Measurements from ENCODE around the gene ADGRF4.
"Not testable (repeated sequence)": the region's sequence is repeated elsewhere in the genome, so short reads cannot be mapped to it uniquely, and the experiment has no call there.

The ADGRF4 gene

DNA sequence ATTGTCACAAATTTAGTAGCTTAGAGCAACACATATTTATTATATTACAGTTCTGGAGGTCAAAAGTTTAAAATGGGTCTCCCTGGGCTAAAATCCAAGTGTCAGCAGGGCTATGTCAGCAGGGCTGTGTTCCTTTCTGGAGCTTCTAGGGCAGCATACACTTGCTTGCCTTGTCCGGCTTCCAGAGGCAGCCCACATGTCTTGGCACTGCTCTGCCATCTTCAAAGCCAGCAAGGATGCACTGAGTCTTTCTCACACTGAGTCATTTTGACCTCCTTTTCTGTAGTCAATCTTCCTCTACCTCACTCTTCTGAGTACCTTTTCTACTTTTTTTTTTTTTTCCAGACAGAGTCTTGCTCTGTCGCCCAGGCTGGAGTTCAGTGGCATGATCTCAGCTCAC, 39.0 kb downstream of the ADGRF4 start:
- H3K27me3 ChIP-seq (ENCODE audit: insufficient read depth, low read length) = no peaks in the 10 kb centered on the region
- no peaks in the 10 kb centered on the region for H3K9me3 ChIP-seq (ENCODE audit: insufficient read depth, low read depth, low read length)
- H3K4me3 ChIP-seq (ENCODE audit: low read length) = no peak overlapping the region
- no peaks in the 10 kb centered on the region for H3K36me3 ChIP-seq (ENCODE audit: insufficient read depth, low read length)
- H3K27ac ChIP-seq (ENCODE audit: low read depth, low read length) = no peak overlapping the region
- H3K4me1 ChIP-seq (ENCODE audit: insufficient read depth, low read length) = peaks cover 43% of the 10 kb centered on the region
- 94% methylated on average over 2 of the region's 2 CpGs for WGBS
- no peak overlapping the region for H3K9ac ChIP-seq (ENCODE audit: low read depth, low read length)

DNA sequence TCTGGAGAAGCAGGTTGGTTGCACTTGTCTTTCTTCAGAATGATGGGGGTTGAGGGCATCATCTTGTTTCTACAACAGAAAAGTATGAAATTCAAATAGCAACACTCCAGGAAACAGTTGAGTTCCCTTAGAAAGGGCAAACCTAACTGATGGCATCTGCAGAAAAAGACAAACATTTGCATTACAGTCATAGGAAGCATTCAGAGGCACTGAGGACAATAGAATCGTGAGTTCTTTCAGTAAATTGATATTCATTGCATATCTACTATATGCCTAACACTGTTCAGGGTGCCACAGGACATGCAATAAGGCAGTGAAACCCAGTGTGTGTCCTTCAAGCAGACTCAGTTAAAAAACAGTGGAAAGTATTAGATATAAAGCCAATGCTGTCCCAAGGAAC, 42.3 kb downstream of the ADGRF4 start:
- Histone ChIP-seq H3K9ac (ENCODE audit: low read depth, low read length) (no peak overlapping the region), H3K9me3 (ENCODE audit: insufficient read depth, low read depth, low read length) (no peaks in the 10 kb centered on the region; the same call in 1 of the 2 replicates), H3K27me3 (ENCODE audit: insufficient read depth, low read length) (no peaks in the 10 kb centered on the region), H3K4me3 (ENCODE audit: low read length) (no peak overlapping the region), H3K36me3 (ENCODE audit: insufficient read depth, low read length) (no peaks in the 10 kb centered on the region), H3K4me1 (ENCODE audit: insufficient read depth, low read length) (peaks cover 17% of the 10 kb centered on the region), H3K27ac (ENCODE audit: low read depth, low read length) (no peak overlapping the region)
- WGBS = 82% methylated on average over 1 of the region's 1 CpG

DNA sequence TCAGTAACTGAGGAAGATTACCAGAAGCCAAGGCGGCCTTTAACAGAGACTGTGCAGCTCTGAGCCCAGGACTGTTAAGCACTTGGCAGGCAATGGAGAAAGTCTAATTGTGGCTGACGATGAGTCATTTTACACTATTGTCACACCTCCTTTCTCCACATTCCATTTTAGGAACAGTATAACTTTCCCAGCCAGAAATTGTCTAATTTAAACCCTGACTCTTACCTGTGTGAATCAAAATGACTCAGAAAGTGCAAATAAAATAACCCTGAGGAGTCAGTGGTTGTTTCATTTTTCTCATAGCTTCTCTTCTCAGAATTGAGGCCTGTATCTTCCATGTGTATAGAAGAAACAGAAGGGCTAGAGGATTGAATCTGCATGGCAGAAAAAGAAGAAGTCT, 43.4 kb downstream of the ADGRF4 start:
- WGBS = 95% methylated on average over 2 of the region's 2 CpGs

DNA sequence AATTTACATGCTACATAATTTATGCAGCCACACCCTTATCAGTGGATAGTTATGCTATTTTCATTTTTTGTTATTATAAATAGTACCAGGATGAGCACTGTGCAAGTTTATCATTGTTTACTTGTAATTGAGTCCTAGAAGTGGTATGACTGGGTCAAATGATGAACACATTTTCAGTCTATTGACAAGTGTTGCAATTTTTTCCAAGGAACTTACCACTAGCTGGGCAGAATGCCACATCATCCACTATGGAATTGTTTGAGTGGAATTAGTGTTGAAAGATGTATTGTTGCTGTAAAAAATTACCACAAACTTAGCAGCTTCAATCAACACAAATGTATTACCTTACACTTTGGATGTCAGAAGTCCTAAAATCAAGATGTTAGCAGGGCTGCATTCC, 45.4 kb downstream of the ADGRF4 start:
- Histone ChIP-seq H3K9me3 (ENCODE audit: insufficient read depth, low read depth, low read length) (no peaks in the 10 kb centered on the region; the same call in 1 of the 2 replicates), H3K36me3 (ENCODE audit: insufficient read depth, low read length) (no peaks in the 10 kb centered on the region), H3K4me3 (ENCODE audit: low read length) (no peak overlapping the region), H3K27me3 (ENCODE audit: insufficient read depth, low read length) (no peaks in the 10 kb centered on the region), H3K9ac (ENCODE audit: low read depth, low read length) (no peak overlapping the region), H3K27ac (ENCODE audit: low read depth, low read length) (no peak overlapping the region), H3K4me1 (ENCODE audit: insufficient read depth, low read length) (no peaks in the 10 kb centered on the region)

More for the DNA sequence above, 43.4 kb downstream of the ADGRF4 start:
- H3K27me3 ChIP-seq (ENCODE audit: insufficient read depth, low read length) = no peaks in the 10 kb centered on the region
- no peak overlapping the region for H3K4me3 ChIP-seq (ENCODE audit: low read length)
- no peak overlapping the region for H3K9ac ChIP-seq (ENCODE audit: low read depth, low read length)
- H3K36me3 ChIP-seq (ENCODE audit: insufficient read depth, low read length) = no peaks in the 10 kb centered on the region
- H3K9me3 ChIP-seq (ENCODE audit: insufficient read depth, low read depth, low read length) = no peaks in the 10 kb centered on the region; the same call in 1 of the 2 replicates
- H3K27ac ChIP-seq (ENCODE audit: low read depth, low read length) = no peak overlapping the region
- 0 out of 2 replicates have a peak, but pooled peaks cover 6% of the 10 kb centered on the region for H3K4me1 ChIP-seq (ENCODE audit: insufficient read depth, low read length)

DNA sequence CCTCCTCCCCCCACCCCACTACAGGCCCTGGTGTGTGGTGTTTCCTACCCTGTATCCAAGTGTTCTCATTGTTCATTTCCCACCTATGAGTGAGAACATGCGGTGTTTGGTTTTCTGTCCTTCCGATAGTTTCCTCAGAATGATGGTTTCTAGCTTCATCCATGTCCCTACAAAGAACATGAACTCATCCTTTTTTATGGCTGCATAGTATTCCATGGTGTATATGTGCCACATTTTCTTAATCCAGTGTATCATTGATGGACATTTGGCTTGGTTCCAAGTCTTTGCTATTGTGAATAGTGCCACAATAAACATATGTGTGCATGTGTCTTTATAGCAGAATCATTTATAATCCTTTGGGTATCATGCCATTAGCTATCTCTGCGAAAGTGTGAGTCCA, 46.9 kb downstream of the ADGRF4 start:
- not testable (repeated sequence) for H3K27ac ChIP-seq (ENCODE audit: low read depth, low read length); H3K9ac ChIP-seq (ENCODE audit: low read depth, low read length); H3K36me3 ChIP-seq (ENCODE audit: insufficient read depth, low read length); H3K4me1 ChIP-seq (ENCODE audit: insufficient read depth, low read length); H3K9me3 ChIP-seq (ENCODE audit: insufficient read depth, low read depth, low read length); H3K4me3 ChIP-seq (ENCODE audit: low read length); H3K27me3 ChIP-seq (ENCODE audit: insufficient read depth, low read length)
- WGBS = 98% methylated on average over 3 of the region's 3 CpGs

DNA sequence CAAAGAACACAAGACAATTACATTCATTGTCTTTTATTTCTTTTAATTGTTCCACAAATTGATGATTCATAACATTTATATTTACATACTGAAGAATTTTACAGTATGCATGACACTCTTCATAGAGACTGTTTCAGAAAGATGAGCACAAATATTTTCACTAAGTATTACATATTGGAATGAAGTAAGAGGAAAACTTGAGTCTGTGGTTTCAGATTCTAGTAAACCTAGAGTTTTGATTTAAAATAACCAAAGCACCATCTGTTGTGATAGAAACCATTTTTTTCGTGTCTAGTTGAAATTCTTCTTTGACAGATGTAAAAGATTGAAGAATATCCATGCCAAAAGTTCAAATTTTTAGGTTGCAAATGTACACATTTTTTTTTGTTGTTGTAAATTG, 51.4 kb downstream of the ADGRF4 start:
- Histone ChIP-seq H3K36me3 (ENCODE audit: insufficient read depth, low read length) (no peaks in the 10 kb centered on the region), H3K9ac (ENCODE audit: low read depth, low read length) (no peak overlapping the region), H3K4me3 (ENCODE audit: low read length) (no peak overlapping the region), H3K4me1 (ENCODE audit: insufficient read depth, low read length) (no peaks in the 10 kb centered on the region), H3K9me3 (ENCODE audit: insufficient read depth, low read depth, low read length) (peaks cover 10% of the 10 kb centered on the region; the same call in 1 of the 2 replicates), H3K27me3 (ENCODE audit: insufficient read depth, low read length) (no peaks in the 10 kb centered on the region), H3K27ac (ENCODE audit: low read depth, low read length) (no peak overlapping the region)
- WGBS = 88% methylated on average over 1 of the region's 1 CpG

DNA sequence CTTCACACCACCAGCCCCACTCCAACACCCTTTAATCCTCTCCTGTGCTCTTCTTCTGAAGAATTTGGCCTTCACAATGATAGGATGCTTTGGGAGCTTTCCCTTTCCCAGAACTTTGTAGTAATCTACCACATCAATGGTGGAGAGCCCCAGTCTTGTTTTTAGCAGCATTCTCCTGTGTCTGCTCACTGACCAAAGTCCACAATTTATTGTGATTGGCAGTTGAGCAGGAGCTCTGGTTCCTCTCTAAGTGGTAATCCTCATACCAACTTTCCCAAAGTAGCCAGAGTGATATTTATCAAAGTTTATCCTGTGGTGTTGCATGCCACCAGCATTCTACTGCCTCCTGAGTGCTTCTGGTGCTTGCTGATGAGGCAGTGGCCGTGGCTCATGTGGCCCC, 54.4 kb downstream of the ADGRF4 start:
- H3K9ac ChIP-seq (ENCODE audit: low read depth, low read length) = no peak overlapping the region
- no peaks in the 10 kb centered on the region for H3K36me3 ChIP-seq (ENCODE audit: insufficient read depth, low read length)
- peaks cover 13% of the 10 kb centered on the region; the same call in 1 of the 2 replicates for H3K9me3 ChIP-seq (ENCODE audit: insufficient read depth, low read depth, low read length)
- no peaks in the 10 kb centered on the region for H3K4me1 ChIP-seq (ENCODE audit: insufficient read depth, low read length)
- no peaks in the 10 kb centered on the region for H3K27me3 ChIP-seq (ENCODE audit: insufficient read depth, low read length)
- no peak overlapping the region for H3K4me3 ChIP-seq (ENCODE audit: low read length)
- H3K27ac ChIP-seq (ENCODE audit: low read depth, low read length) = no peak overlapping the region
- 92% methylated on average over 1 of the region's 1 CpG for WGBS

DNA sequence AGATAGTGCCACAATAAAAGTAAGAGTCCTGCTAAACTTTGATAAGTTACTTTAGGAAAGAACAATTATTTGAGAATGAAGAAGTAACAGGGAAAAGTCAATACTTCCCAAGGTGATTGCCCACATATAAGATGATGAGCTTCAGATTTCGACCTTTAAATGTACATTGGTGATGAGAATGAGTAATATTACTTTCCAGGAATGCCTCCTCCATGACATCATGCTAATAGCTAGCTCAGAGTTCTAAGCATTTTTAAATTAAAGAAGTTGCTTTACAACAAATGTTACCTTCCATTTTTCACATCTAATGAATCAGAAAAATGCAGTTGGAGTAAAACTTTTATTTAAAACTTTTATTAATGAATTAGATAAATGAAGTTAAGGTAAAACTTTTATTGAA, 61.0 kb downstream of the ADGRF4 start:
- H3K9ac ChIP-seq (ENCODE audit: low read depth, low read length) = no peak overlapping the region
- no peak overlapping the region for H3K4me3 ChIP-seq (ENCODE audit: low read length)
- H3K4me1 ChIP-seq (ENCODE audit: insufficient read depth, low read length) = no peaks in the 10 kb centered on the region
- H3K9me3 ChIP-seq (ENCODE audit: insufficient read depth, low read depth, low read length) = peaks cover 3% of the 10 kb centered on the region; the same call in 1 of the 2 replicates
- 91% methylated on average over 1 of the region's 1 CpG for WGBS
- H3K27me3 ChIP-seq (ENCODE audit: insufficient read depth, low read length) = no peaks in the 10 kb centered on the region
- H3K36me3 ChIP-seq (ENCODE audit: insufficient read depth, low read length) = no peaks in the 10 kb centered on the region
- H3K27ac ChIP-seq (ENCODE audit: low read depth, low read length) = no peak overlapping the region

DNA sequence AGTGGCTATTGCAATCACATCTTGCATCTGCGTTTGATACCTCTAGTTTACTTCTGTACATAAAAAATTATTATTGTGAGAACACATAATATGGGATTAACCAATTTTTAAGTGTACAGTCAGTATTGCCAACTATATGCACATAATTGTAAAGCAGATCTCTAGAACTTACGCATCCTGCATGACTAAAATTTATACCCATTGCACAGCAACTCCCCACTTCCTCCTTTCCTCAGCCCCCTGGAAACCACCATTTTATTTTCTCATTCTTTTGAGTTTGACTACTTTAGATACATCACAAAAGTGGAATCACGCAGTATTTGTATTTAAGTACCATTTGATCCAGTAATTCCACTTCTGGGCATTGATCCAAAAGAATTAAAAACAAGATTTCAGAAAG, 64.1 kb downstream of the ADGRF4 start:
- Histone ChIP-seq H3K9me3 (ENCODE audit: insufficient read depth, low read depth, low read length) (no peaks in the 10 kb centered on the region), H3K4me1 (ENCODE audit: insufficient read depth, low read length) (no peaks in the 10 kb centered on the region), H3K9ac (ENCODE audit: low read depth, low read length) (no peak overlapping the region), H3K27me3 (ENCODE audit: insufficient read depth, low read length) (no peaks in the 10 kb centered on the region), H3K27ac (ENCODE audit: low read depth, low read length) (no peak overlapping the region), H3K4me3 (ENCODE audit: low read length) (no peak overlapping the region), H3K36me3 (ENCODE audit: insufficient read depth, low read length) (no peaks in the 10 kb centered on the region)
- WGBS = over 99% methylated on average over 2 of the region's 3 CpGs

DNA sequence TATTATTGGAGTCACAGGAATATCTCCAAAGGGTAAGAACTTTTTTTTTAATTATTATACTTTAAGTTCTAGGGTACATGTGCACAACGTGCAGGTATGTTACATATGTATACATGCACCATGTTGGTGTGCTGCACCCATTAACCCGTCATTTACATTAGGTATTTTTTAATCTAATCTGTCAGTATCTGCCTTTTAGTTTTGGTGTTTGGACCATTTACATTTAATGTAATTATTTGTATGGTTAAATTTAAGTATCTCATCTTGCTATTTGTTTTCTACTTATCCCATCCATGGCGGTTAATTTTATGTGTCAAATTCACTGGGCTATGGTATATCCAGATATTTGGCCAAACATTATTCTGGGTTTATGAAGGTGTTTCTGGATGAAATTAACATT, 68.1 kb downstream of the ADGRF4 start:
- Histone ChIP-seq H3K27me3 (ENCODE audit: insufficient read depth, low read length) (no peaks in the 10 kb centered on the region), H3K9me3 (ENCODE audit: insufficient read depth, low read depth, low read length) (no peaks in the 10 kb centered on the region), H3K4me3 (ENCODE audit: low read length) (no peak overlapping the region), H3K27ac (ENCODE audit: low read depth, low read length) (no peak overlapping the region), H3K9ac (ENCODE audit: low read depth, low read length) (no peak overlapping the region), H3K4me1 (ENCODE audit: insufficient read depth, low read length) (no peaks in the 10 kb centered on the region), H3K36me3 (ENCODE audit: insufficient read depth, low read length) (no peaks in the 10 kb centered on the region)
- WGBS = 96% methylated on average over 3 of the region's 3 CpGs

DNA sequence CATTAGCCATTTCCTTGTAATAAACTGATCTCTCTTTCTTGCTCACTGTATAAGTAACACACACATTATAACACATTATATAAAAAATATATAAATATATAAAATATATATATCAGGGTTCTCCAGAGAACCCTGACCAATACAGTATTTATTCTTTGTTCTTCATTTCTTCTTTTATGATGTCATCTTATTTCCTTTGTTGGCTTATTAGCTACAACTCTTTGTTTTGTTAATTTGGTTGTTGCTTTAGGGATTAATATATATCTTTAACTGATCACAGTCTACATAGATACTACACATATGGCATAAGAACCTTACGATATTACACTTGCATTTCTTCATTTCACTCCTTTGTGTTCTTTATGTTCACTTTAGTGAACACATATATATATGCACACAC, 68.7 kb downstream of the ADGRF4 start:
- H3K9ac ChIP-seq (ENCODE audit: low read depth, low read length) = no peak overlapping the region
- H3K9me3 ChIP-seq (ENCODE audit: insufficient read depth, low read depth, low read length) = no peaks in the 10 kb centered on the region
- no peaks in the 10 kb centered on the region for H3K36me3 ChIP-seq (ENCODE audit: insufficient read depth, low read length)
- 94% methylated on average over 1 of the region's 1 CpG for WGBS
- no peaks in the 10 kb centered on the region for H3K4me1 ChIP-seq (ENCODE audit: insufficient read depth, low read length)
- H3K27me3 ChIP-seq (ENCODE audit: insufficient read depth, low read length) = no peaks in the 10 kb centered on the region
- H3K4me3 ChIP-seq (ENCODE audit: low read length) = no peak overlapping the region
- no peak overlapping the region for H3K27ac ChIP-seq (ENCODE audit: low read depth, low read length)

DNA sequence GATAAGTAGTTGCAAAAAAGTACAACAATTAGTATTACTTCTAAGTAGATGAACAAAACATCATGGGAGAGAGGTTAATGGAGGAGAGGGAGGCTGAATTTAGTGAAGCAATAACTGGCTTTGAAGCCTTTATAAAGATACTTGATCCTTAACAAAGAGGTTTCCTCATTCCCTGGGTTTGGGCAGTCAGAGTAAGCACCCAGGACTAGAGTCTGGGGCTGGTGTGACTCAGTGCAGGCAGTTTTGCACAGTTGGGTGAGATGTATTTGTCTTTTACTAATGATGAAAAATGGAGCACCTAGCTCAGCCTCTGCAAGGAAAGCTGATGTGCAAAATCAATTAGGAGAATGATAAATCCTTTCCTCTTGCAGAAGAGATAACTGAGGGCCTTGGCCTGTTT, 71.6 kb downstream of the ADGRF4 start:
- peaks cover 7% of the 10 kb centered on the region; the same call in 1 of the 2 replicates for H3K4me1 ChIP-seq (ENCODE audit: insufficient read depth, low read length)
- H3K27ac ChIP-seq (ENCODE audit: low read depth, low read length) = no peak overlapping the region
- no peaks in the 10 kb centered on the region for H3K36me3 ChIP-seq (ENCODE audit: insufficient read depth, low read length)
- H3K4me3 ChIP-seq (ENCODE audit: low read length) = no peak overlapping the region
- no peaks in the 10 kb centered on the region for H3K9me3 ChIP-seq (ENCODE audit: insufficient read depth, low read depth, low read length)
- no peak overlapping the region for H3K9ac ChIP-seq (ENCODE audit: low read depth, low read length)
- no peaks in the 10 kb centered on the region for H3K27me3 ChIP-seq (ENCODE audit: insufficient read depth, low read length)
